DMS79 treated with DMSO at 0.1 percent for 48 hours (cell line): ENCODE data around the gene DDX39B.
"Not testable (repeated sequence)": the region's sequence is repeated elsewhere in the genome, so short reads cannot be mapped to it uniquely, and the experiment has no call there.

Source experiments
- DNase-seq: peaks from one replicate; lab custom pipeline; 2025; lab: John Stamatoyannopoulos, UW

The DDX39B gene

GRCh38 chr6:31528821-31529328 lies 12.9 kb downstream of the DDX39B start, which contains the start of gene MCCD1:
MCCD1 (plus strand) TSS chr6:31528962; CDS start chr6:31529015, 53 bp downstream.
- no peak for DNase-seq

- DNase-seq = no peak
Measured at GRCh38 chr6:31528307-31528777, 13.5 kb downstream of the DDX39B start.

- no peak for DNase-seq
Measured at GRCh38 chr6:31525932-31526591, 15.7 kb downstream of the DDX39B start.

- no peak for DNase-seq
Measured at GRCh38 chr6:31525553-31525931, 16.3 kb downstream of the DDX39B start.

- DNase-seq = no peak
Measured at GRCh38 chr6:31521835-31522234, 20.0 kb downstream of the DDX39B start.

- no peak for DNase-seq
Measured at GRCh38 chr6:31513456-31514165, 28.2 kb downstream of the DDX39B start.

- no peak for DNase-seq
Measured at GRCh38 chr6:31510007-31510406, 31.8 kb downstream of the DDX39B start.

- DNase-seq = not testable (repeated sequence)
Measured at GRCh38 chr6:31509036-31509435, 32.8 kb downstream of the DDX39B start.

- no peak for DNase-seq
Measured at GRCh38 chr6:31502586-31502985, 39.2 kb downstream of the DDX39B start.

- DNase-seq = not testable (repeated sequence)
Measured at GRCh38 chr6:31499648-31500047, 42.2 kb downstream of the DDX39B start.

GRCh38 chr6:31498748-31499147 lies 43.1 kb downstream of the DDX39B start:
- DNase-seq = no peak

GRCh38 chr6:31497531-31498476 lies 44.0 kb downstream of the DDX39B start, which contains the start of gene MICB:
MICB (plus strand) TSS chr6:31498145; CDS start chr6:31498194, 49 bp downstream.
- DNase-seq = peak; percentile 93

- DNase-seq = not testable (repeated sequence)
Measured at GRCh38 chr6:31496826-31497225, 45.0 kb downstream of the DDX39B start.

GRCh38 chr6:31495580-31495979 lies 46.2 kb downstream of the DDX39B start:
- DNase-seq = no peak

GRCh38 chr6:31493875-31494694 lies 47.7 kb downstream of the DDX39B start:
- DNase-seq = peak; percentile 60

GRCh38 chr6:31493550-31493874 lies 48.3 kb downstream of the DDX39B start:
- DNase-seq = not testable (repeated sequence)

GRCh38 chr6:31490115-31490873 lies 51.5 kb downstream of the DDX39B start:
- DNase-seq = no peak

GRCh38 chr6:31489086-31489485 lies 52.7 kb downstream of the DDX39B start:
- no peak for DNase-seq

GRCh38 chr6:31487674-31488073 lies 54.1 kb downstream of the DDX39B start:
- DNase-seq = not testable (repeated sequence)

GRCh38 chr6:31486065-31486837 lies 55.6 kb downstream of the DDX39B start:
- DNase-seq = not testable (repeated sequence)
